SK-N-SH treated with all-trans-retinoic acid at 6 μM for 48 hours (cell line): ENCODE results near the gene RFX7.

ENCODE experiments used
- ATAC-seq: fragments of 200-7000 bp; cut with Tn5 transposase; 3 replicates; pipeline ENCODE4 v1.9.1; 2020; ENCODE audit warnings: mild to moderate bottlenecking, moderate library complexity
- ARNTL ChIP-seq: fragments of 450-650 bp; formaldehyde crosslinking; IDR thresholded peaks from 2 replicates; pipeline ENCODE4 v1.5.0; 2020; ENCODE audit warnings: low read depth, mild to moderate bottlenecking, moderate library complexity, borderline replicate concordance
- CREB5 ChIP-seq: fragments of 250-450 bp; sonication (Bioruptor Pico); IDR thresholded peaks from 2 replicates; pipeline ENCODE4 v1.5.1; 2020; ENCODE audit warnings: low read depth, mild to moderate bottlenecking, moderate library complexity
- CSRNP3 ChIP-seq: fragments of 250-450 bp; sonication (Bioruptor Pico); IDR thresholded peaks from 2 replicates; pipeline ENCODE4 v1.5.1; 2021; ENCODE audit warnings: mild to moderate bottlenecking, moderate library complexity
- ESRRG ChIP-seq: fragments of 250-450 bp; sonication (Bioruptor Pico); IDR thresholded peaks from 2 replicates; pipeline ENCODE4 v1.6.1; 2021; ENCODE audit warnings: mild to moderate bottlenecking
- GLIS3 ChIP-seq: fragments of 250-450 bp; sonication (Bioruptor Pico); IDR thresholded peaks from 2 replicates; pipeline ENCODE4 v1.5.0; 2020; ENCODE audit warnings: mild to moderate bottlenecking, moderate library complexity
- ISL1 ChIP-seq: fragments of 250-450 bp; sonication (Bioruptor Pico); IDR thresholded peaks from 2 replicates; pipeline ENCODE4 v2.1.2; 2022; ENCODE audit warnings: mild to moderate bottlenecking, moderate library complexity
- OSR1 ChIP-seq: fragments of 250-450 bp; sonication (Bioruptor Pico); IDR thresholded peaks from 2 replicates; pipeline ENCODE4 v1.8.0; 2022; ENCODE audit warnings: moderate library complexity, mild to moderate bottlenecking, inconsistent platforms
- RARB ChIP-seq: fragments of 250-450 bp; sonication (Bioruptor Pico); IDR thresholded peaks from 2 replicates; pipeline ENCODE4 v1.8.0; 2021; ENCODE audit warnings: mild to moderate bottlenecking, moderate library complexity
- SNAI2 ChIP-seq: fragments of 250-450 bp; sonication (Bioruptor Pico); IDR thresholded peaks from 2 replicates; pipeline ENCODE4 v1.5.0; 2020; ENCODE audit warnings: mild to moderate bottlenecking, moderate library complexity
- TOX ChIP-seq: fragments of 250-450 bp; sonication (Bioruptor Pico); IDR thresholded peaks from 2 replicates; pipeline ENCODE4 v1.8.0; 2021; ENCODE audit warnings: mild to moderate bottlenecking, moderate library complexity, borderline replicate concordance
- TSHZ2 ChIP-seq: fragments of 250-450 bp; sonication (Bioruptor Pico); IDR thresholded peaks from 2 replicates; pipeline ENCODE4 v1.5.0; 2020; ENCODE audit warnings: mild to moderate bottlenecking, moderate library complexity
- ZFP3 ChIP-seq: fragments of 250-450 bp; sonication (Bioruptor Pico); IDR thresholded peaks from 2 replicates; pipeline ENCODE4 v1.5.0; 2020; ENCODE audit warnings: mild to moderate bottlenecking, moderate library complexity
- ZFP30 ChIP-seq: fragments of 450-650 bp; formaldehyde crosslinking; IDR thresholded peaks from 2 replicates; pipeline ENCODE4 v1.5.0; 2022; ENCODE audit warnings: mild to moderate bottlenecking, moderate library complexity
- ZNF565 ChIP-seq: fragments of 450-650 bp; formaldehyde crosslinking; conservative IDR thresholded peaks from 2 replicates; pipeline ENCODE4 v1.5.0; 2020; ENCODE audit warnings: low read depth, mild to moderate bottlenecking, moderate library complexity
- ZNF8 ChIP-seq: fragments of 450-650 bp; formaldehyde crosslinking; IDR thresholded peaks from 2 replicates; pipeline ENCODE4 v1.5.0; 2020; ENCODE audit warnings: mild to moderate bottlenecking, moderate library complexity
- TF ChIP-seq, protein P1 (sequence below): fragments of 250-450 bp; sonication (Bioruptor Pico); IDR thresholded peaks from 2 replicates; pipeline ENCODE4 v1.8.0; 2020; ENCODE audit warnings: mild to moderate bottlenecking, moderate library complexity, borderline replicate concordance

The RFX7 gene

DNA sequence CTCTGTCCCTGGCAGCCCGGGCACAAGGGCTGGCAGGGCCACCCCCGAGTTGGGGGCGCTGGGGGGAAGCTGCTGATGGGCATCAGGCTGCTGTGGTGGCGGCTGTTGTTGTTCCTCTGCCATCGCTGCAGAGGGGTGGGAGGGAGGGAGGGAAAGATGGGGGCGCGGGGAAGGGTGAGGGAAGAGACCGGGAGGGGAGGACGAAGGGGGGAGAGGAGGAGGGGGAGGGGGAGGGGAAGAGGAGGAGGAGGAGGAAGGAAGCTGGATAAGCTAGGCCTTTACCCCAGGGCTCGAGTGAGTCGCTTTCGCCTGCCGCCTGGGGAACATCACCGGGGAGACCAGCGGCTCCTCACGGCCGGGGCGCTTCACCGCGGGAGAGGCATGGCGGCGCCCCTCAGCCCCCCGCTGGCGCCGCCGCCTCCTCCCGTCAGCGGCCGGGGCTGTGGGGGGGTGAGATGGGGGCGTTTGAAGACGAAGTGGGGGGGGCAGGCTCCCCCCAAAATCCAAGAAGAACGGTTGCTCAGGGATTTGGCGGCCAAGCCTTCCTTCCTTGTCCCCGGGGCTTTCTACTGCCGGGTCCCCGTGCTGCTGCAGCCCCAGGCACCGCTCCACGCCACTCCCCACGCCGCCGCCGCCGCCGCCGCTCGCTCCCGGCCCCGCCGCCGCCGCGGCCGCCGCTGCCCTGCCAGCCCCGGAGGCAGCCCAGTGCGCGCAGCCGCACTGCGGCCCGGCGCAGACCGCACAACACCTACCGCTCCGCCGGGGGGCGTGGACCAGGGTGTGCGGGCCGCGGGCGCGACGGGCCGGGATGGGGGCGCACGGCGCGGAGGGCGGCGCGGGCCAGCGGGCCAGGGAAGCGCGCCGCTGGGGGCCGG lies at the start of gene RFX7:
Gene RFX7 (minus strand): TSS at position 717 of the 875 bp plus-strand sequence. CDS start 594 bp downstream, at position 123.
- no peak for TF ChIP-seq ZFP30
- TF ChIP-seq, protein P1, sequence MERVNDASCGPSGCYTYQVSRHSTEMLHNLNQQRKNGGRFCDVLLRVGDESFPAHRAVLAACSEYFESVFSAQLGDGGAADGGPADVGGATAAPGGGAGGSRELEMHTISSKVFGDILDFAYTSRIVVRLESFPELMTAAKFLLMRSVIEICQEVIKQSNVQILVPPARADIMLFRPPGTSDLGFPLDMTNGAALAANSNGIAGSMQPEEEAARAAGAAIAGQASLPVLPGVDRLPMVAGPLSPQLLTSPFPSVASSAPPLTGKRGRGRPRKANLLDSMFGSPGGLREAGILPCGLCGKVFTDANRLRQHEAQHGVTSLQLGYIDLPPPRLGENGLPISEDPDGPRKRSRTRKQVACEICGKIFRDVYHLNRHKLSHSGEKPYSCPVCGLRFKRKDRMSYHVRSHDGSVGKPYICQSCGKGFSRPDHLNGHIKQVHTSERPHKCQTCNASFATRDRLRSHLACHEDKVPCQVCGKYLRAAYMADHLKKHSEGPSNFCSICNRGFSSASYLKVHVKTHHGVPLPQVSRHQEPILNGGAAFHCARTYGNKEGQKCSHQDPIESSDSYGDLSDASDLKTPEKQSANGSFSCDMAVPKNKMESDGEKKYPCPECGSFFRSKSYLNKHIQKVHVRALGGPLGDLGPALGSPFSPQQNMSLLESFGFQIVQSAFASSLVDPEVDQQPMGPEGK = peak; percentile 81; the same call in 1 of the 2 replicates
- ATAC-seq = peak; percentile 67

DNA sequence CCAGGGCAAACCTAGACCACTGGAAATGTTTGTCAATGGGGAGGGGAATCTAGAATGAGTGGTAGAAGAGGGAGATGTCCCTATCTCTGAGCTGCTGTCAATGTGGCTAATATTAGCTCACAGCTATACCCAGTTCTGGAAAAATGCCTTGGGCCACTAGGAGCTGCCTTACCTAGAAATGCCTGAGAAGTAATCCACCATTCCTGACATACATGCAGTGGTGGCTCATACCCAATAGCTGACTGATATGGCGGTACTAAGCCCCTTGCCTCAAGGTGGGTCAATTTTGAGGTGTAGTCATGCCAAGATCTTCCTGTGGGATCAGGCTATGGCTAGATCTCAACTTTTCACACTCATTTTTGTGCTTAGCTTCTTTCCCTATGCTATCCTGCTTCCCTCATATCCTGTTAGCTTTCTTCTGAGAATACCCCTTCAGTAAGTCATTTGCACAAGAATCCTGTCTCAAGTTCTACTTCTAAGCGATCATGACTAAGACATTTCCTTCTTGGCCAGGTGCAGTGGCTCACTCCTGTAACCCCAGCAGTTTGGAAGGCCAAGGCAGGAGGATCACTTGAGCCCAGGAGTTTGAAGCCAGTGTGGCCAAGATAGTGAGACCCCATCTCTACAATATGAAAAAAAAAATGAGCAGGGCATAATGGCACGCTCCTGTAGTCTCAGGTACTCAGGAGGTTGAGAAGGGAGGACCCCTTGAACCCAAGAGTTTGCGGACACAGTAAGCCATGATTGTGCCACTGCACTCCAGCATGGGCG lies 49.1 kb upstream of the RFX7 start:
- no peak for ATAC-seq

DNA sequence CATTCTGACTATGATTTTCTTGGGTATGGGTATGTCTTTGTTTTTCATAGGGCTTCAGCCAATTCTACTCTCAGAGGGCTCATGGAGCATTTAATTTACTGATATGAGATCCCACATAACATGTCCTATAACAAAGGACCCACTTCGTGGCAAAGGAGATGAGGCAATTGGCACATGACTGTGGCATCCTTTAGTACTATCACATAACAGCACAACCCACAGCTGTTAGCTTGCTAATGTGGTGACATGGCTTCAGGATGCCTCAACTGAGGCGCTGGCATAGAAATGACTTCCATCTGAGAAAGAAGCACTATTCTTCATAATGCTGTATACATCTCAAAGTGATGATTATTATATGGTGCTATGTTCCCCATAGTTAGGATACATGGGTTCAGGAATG lies 48.1 kb upstream of the RFX7 start:
- ATAC-seq = no peak
- TF ChIP-seq ZFP3 (CRISPR knock-in tag) = no peak
- TF ChIP-seq RARB (CRISPR knock-in tag) = no peak
- TF ChIP-seq TOX (CRISPR knock-in tag) = no peak
- TF ChIP-seq ISL1 (CRISPR knock-in tag) = no peak
- no peak for TF ChIP-seq SNAI2 (CRISPR knock-in tag)
- no peak for TF ChIP-seq CSRNP3
- TF ChIP-seq ARNTL (CRISPR knock-in tag) = no peak
- TF ChIP-seq CREB5 = no peak
- no peak for TF ChIP-seq ZNF8 (CRISPR knock-in tag)
- no peak for TF ChIP-seq TSHZ2 (CRISPR knock-in tag)
- TF ChIP-seq, protein P1 = no peak
- TF ChIP-seq, all 23 proteins: peak for 0

More for the DNA sequence above, 49.1 kb upstream of the RFX7 start:
- TF ChIP-seq ZNF565 (no peak), OSR1 (CRISPR knock-in tag) (no peak), ESRRG (CRISPR knock-in tag) (no peak), GLIS3 (CRISPR knock-in tag) (no peak), ISL1 (CRISPR knock-in tag) (no peak)

- TF ChIP-seq ESRRG (CRISPR knock-in tag) = no peak
- no peak for TF ChIP-seq ZNF565
- TF ChIP-seq CREB5 = no peak
- TF ChIP-seq, all 23 proteins: peak for 0
- no peak for ATAC-seq
Observed at GRCh38 chr15:56286213-56286612, 42.5 kb upstream of the RFX7 start.
